Measurements from ENCODE around the gene POU6F2.

GRCh38 chr7:39091145-39091544 lies 113.4 kb downstream of the POU6F2 start:
- TF ChIP-seq, protein P1, sequence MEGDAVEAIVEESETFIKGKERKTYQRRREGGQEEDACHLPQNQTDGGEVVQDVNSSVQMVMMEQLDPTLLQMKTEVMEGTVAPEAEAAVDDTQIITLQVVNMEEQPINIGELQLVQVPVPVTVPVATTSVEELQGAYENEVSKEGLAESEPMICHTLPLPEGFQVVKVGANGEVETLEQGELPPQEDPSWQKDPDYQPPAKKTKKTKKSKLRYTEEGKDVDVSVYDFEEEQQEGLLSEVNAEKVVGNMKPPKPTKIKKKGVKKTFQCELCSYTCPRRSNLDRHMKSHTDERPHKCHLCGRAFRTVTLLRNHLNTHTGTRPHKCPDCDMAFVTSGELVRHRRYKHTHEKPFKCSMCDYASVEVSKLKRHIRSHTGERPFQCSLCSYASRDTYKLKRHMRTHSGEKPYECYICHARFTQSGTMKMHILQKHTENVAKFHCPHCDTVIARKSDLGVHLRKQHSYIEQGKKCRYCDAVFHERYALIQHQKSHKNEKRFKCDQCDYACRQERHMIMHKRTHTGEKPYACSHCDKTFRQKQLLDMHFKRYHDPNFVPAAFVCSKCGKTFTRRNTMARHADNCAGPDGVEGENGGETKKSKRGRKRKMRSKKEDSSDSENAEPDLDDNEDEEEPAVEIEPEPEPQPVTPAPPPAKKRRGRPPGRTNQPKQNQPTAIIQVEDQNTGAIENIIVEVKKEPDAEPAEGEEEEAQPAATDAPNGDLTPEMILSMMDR (IDR thresholded peaks at IDR 0.05): no peak
- no peak for TF ChIP-seq EP300 (IDR thresholded peaks at IDR 0.05)
